ENCODE measurements around the gene TIRAP. TPM values are rescaled to one million over a fixed set of nuclear protein-coding genes. Genes with fewer than 3 reads are reported as not detected.
A peak's percentile ranks its signal among the peaks of the same experiment; 100 is the strongest.

TIRAP gene
- total RNA-seq, 1 experiment from 2014 or later: 5.6 TPM

- Mint-ChIP-seq H3K27ac (no peak overlapping the region), H3K36me3 (peaks cover 23% of the 10 kb centered on the region), H3K4me3 (no peak overlapping the region), H3K27me3 (ENCODE audit: low read depth) (no peaks in the 10 kb centered on the region), H3K9me3 (peaks cover 5% of the 10 kb centered on the region; the same call in 1 of the 2 replicates), H3K4me1 (no peaks in the 10 kb centered on the region)
- CTCF ChIA-PET: no interaction called here
- no peak for ATAC-seq
- TF ChIP-seq ZNF416 (CRISPR knock-in tag; IDR thresholded peaks at IDR 0.05): no peak
- no peak for DNase-seq (ENCODE audit: low spot score)
- POLR2A ChIA-PET: no interaction called here
These were observed 34.5 kb downstream of the TIRAP start for GRCh38 chr11:126317432-126317755.

GRCh38 chr11:126317756-126318573 is 35.1 kb downstream of the TIRAP start:
- Mint-ChIP-seq H3K4me1 (no peaks in the 10 kb centered on the region), H3K27me3 (ENCODE audit: low read depth) (no peaks in the 10 kb centered on the region), H3K4me3 (no peak overlapping the region), H3K9me3 (peaks cover 5% of the 10 kb centered on the region; the same call in 1 of the 2 replicates), H3K27ac (peak overlapping the region; percentile 55), H3K36me3 (peaks cover 23% of the 10 kb centered on the region)
- TF ChIP-seq NR2C2 (CRISPR knock-in tag; IDR thresholded peaks at IDR 0.05) (no peak), FOXP4 (CRISPR knock-in tag; IDR thresholded peaks at IDR 0.05) (no peak), CREM (CRISPR knock-in tag; IDR thresholded peaks at IDR 0.05) (no peak), E2F4 (CRISPR knock-in tag; IDR thresholded peaks at IDR 0.05; ENCODE audit: borderline replicate concordance, low read depth) (no peak), IRF1 (CRISPR knock-in tag; IDR thresholded peaks at IDR 0.05) (no peak), HMGA2 (CRISPR knock-in tag; IDR thresholded peaks at IDR 0.05) (no peak), ATF2 (CRISPR knock-in tag; IDR thresholded peaks at IDR 0.05; ENCODE audit: borderline replicate concordance, low read depth) (no peak), RELA (CRISPR knock-in tag; IDR thresholded peaks at IDR 0.05; ENCODE audit: borderline replicate concordance) (no peak), AR (CRISPR knock-in tag; IDR thresholded peaks at IDR 0.05) (no peak), ZBTB43 (CRISPR knock-in tag; IDR thresholded peaks at IDR 0.05) (no peak), SOX15 (CRISPR knock-in tag; IDR thresholded peaks at IDR 0.05) (no peak)
- no peak for ATAC-seq
- no peak for DNase-seq (ENCODE audit: low spot score)
- ChIA-PET POLR2A (no interaction called here), CTCF (interaction anchor here (1.0 kb wide), 1 partner anchor 35 kb away, joined by 3 read pairs; no protein-coding TSS in a partner anchor)

Data from WTC11 (cell line).